ENCODE measurements around the gene VAV1. TPM values are rescaled to one million over a fixed set of nuclear protein-coding genes. Genes with fewer than 3 reads are reported as not detected.
A peak's percentile ranks its signal among the peaks of the same experiment; 100 is the strongest.

The VAV1 gene
- total RNA-seq, 6 experiments from 2014 or later: 1.1 to 7.9 (median 3.1) TPM

DNA sequence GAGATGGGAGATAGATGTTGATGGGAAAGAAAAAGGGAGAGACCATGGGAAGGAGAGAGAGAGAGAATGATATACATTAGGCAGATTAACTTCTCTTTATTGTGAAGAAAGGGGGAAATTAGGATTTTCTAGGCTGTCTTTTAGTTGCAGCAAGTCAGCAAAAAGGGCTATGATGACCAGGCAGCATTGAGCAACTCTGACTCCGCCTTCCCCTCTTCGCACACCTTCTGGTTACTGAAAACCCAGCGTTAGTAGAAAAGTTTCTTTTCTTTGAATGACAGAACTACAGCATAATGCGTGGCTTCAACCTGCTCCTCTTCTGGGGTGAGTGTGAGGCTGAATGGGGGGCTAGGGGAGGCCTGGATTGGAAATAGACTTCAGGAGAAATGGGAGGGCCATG, 114.8 kb downstream of the VAV1 start, which contains the start of gene ADGRE1:
ADGRE1 (plus strand) TSS at position 264 of the 400 bp plus-strand sequence; CDS start at position 294, 30 bp downstream.
- no peak within 1 kb of the TSS for H3K27ac ChIP-seq
- intact Hi-C loops (cut with DNase I): no loop called here
- ATAC-seq (peak; percentile 38 to 63 (median 46)), DNase-seq (no peak)
- H3K36me3 ChIP-seq: no peaks in the 10 kb centered on the region
- H3K4me3 ChIP-seq: no peak within 1 kb of the TSS
- H3K4me1 ChIP-seq: no peaks in the 10 kb centered on the region
- H3K9me3 ChIP-seq: no peaks in the 10 kb centered on the region
- TF ChIP-seq POLR2A (IDR thresholded peaks at IDR 0.05): no peak
- TF ChIP-seq, protein P1, sequence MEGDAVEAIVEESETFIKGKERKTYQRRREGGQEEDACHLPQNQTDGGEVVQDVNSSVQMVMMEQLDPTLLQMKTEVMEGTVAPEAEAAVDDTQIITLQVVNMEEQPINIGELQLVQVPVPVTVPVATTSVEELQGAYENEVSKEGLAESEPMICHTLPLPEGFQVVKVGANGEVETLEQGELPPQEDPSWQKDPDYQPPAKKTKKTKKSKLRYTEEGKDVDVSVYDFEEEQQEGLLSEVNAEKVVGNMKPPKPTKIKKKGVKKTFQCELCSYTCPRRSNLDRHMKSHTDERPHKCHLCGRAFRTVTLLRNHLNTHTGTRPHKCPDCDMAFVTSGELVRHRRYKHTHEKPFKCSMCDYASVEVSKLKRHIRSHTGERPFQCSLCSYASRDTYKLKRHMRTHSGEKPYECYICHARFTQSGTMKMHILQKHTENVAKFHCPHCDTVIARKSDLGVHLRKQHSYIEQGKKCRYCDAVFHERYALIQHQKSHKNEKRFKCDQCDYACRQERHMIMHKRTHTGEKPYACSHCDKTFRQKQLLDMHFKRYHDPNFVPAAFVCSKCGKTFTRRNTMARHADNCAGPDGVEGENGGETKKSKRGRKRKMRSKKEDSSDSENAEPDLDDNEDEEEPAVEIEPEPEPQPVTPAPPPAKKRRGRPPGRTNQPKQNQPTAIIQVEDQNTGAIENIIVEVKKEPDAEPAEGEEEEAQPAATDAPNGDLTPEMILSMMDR (IDR thresholded peaks at IDR 0.05): no peak
- no peaks in the 10 kb centered on the region for H3K27me3 ChIP-seq
- 45% methylated on average over 3 of the region's 4 CpGs for WGBS (ENCODE audit: insufficient coverage, low coverage, low lambda C conversion rate, missing lambda C conversion rate)

DNA sequence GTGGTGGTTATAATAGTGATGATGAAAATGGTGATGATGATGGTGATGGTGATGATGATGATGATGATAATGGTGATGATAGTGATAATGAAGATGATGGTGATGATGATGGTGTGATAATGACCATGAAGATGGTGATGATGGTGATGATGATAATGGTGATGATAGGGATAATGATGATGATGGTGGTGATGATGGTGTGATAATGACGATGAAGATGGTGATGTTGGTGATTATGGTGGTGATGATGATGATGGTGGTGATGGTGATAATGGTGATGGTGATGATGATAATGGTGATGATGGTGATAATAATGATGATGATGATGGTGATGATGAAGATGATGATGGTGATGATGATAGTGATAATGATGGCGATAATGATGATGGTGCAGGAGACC, 116.5 kb downstream of the VAV1 start:
- ATAC-seq: no peak

DNA sequence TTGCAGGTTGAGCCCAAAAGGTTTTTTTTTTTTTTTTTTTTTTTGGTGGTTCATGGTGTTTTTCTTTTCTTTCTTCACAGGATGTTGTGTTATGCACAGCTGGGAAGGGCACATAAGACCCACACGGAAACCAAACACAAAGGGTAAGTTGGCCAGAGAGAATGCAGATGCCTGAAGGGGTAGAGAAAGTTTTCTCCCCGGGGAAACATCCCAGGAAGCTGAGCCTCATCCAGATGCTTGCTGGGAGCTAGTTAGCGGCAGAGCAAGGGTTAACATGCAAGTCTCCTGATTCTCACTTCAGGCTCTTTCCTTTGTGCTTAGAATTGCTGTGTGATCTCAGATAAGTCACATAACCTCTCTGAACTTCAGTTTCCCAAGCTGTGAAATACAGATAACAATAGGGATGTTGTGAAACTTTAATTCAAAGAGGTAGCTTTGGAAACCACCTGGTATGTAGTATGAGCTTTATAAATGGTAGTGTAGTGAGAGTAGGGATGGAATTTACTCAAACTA, 117.9 kb downstream of the VAV1 start:
- Histone ChIP-seq H3K4me3 (no peak overlapping the region), H3K9me3 (no peaks in the 10 kb centered on the region), H3K27ac (no peak overlapping the region), H3K4me1 (no peaks in the 10 kb centered on the region), H3K27me3 (no peaks in the 10 kb centered on the region), H3K36me3 (no peaks in the 10 kb centered on the region)
- TF ChIP-seq, protein P1 (IDR thresholded peaks at IDR 0.05): no peak
- TF ChIP-seq POLR2A (IDR thresholded peaks at IDR 0.05): no peak
- ATAC-seq (no peak), DNase-seq (no peak)
- intact Hi-C loops (cut with DNase I): no loop called here
- WGBS (ENCODE audit: insufficient coverage, low coverage, low lambda C conversion rate, missing lambda C conversion rate): 33% methylated on average over 2 of the region's 3 CpGs

More for the DNA sequence above, 116.5 kb downstream of the VAV1 start:
- H3K27me3 ChIP-seq: no peaks in the 10 kb centered on the region
- intact Hi-C loops (cut with DNase I): no loop called here
- no peaks in the 10 kb centered on the region for H3K36me3 ChIP-seq
- no peaks in the 10 kb centered on the region for H3K4me1 ChIP-seq
- WGBS (ENCODE audit: insufficient coverage, low coverage, low lambda C conversion rate, missing lambda C conversion rate): 65% methylated on average over 2 of the region's 2 CpGs
- no peaks in the 10 kb centered on the region for H3K9me3 ChIP-seq
- DNase-seq: no peak
- TF ChIP-seq, protein P1 (IDR thresholded peaks at IDR 0.05): no peak
- TF ChIP-seq POLR2A (IDR thresholded peaks at IDR 0.05): no peak
- H3K4me3 ChIP-seq: no peak overlapping the region
- H3K27ac ChIP-seq: no peak overlapping the region

DNA sequence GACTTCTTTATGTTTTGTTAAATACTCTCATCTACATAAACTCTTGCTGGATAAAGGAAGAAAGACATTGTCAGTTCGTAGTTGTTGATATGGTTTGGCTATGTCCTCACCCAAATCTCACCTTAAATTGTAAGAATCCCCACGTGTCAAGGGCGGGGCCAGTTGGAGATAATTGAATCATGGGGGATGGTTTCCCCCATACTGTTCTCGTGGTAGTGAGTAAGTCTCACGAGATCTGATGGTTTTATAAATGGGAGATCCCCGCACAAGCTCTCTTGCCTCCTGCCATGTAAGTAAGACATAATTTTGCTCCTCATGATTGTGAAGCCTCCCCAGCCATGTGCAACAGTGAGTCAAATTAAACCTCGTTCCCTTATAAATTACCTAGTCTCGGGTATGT, 118.4 kb downstream of the VAV1 start:
- TF ChIP-seq, protein P1 (IDR thresholded peaks at IDR 0.05): no peak
- TF ChIP-seq POLR2A (IDR thresholded peaks at IDR 0.05): no peak
- no peak for DNase-seq
- WGBS (ENCODE audit: insufficient coverage, low coverage, low lambda C conversion rate, missing lambda C conversion rate): 34% methylated on average over 7 of the region's 8 CpGs
- no peak overlapping the region for H3K4me3 ChIP-seq
- H3K27ac ChIP-seq: no peak overlapping the region
- no peaks in the 10 kb centered on the region for H3K9me3 ChIP-seq
- H3K27me3 ChIP-seq: no peaks in the 10 kb centered on the region
- H3K4me1 ChIP-seq: no peaks in the 10 kb centered on the region
- ATAC-seq: no peak
- H3K36me3 ChIP-seq: no peaks in the 10 kb centered on the region
- intact Hi-C loops (cut with DNase I): no loop called here
